Measurements from ENCODE around the gene CREBBP. TPM values are rescaled to one million over a fixed set of nuclear protein-coding genes. Genes with fewer than 3 reads are reported as not detected.

CREBBP gene
- total RNA-seq, 1 experiment from 2014 or later = 79.1 TPM

GRCh38 chr16:3882531-3882930 lies 2.0 kb upstream of the CREBBP start:
- no peak overlapping the region for H2BK20ac ChIP-seq (ENCODE audit: low read depth, low read length, poor library complexity, severe bottlenecking)

More at GRCh38 chr16:3882531-3882930, 2.0 kb upstream of the CREBBP start:
- no peak for DNase-seq
- no CpG with 5 or more reads among the region's 3 CpGs for WGBS (ENCODE audit: extremely low coverage, insufficient read length, low lambda C conversion rate)
- Histone ChIP-seq H3K18ac (ENCODE audit: insufficient read length, low read depth, low read length) (no peak overlapping the region), H4K5ac (ENCODE audit: insufficient read length, low read depth, low read length) (no peak overlapping the region), H3K23me2 (ENCODE audit: insufficient read length, low read depth, low read length, poor library complexity, severe bottlenecking) (peaks cover 8% of the 10 kb centered on the region), H2AFZ (ENCODE audit: low read length) (no peak overlapping the region), H3K9ac (ENCODE audit: extremely low read depth, insufficient read length, low read length) (no peak overlapping the region), H2BK120ac (ENCODE audit: low read depth, low read length, poor library complexity, severe bottlenecking) (no peak overlapping the region), H2BK15ac (ENCODE audit: low read depth, low read length) (no peak overlapping the region), H3K23ac (ENCODE audit: insufficient read length, low read depth, low read length) (no peak overlapping the region), H4K8ac (replicated peaks; ENCODE audit: insufficient read length, low read depth, low read length) (no peak overlapping the region), H3K56ac (ENCODE audit: insufficient read length, low read depth, low read length) (no peak overlapping the region), H3K27me3 (ENCODE audit: insufficient read depth, low read length) (no peaks in the 10 kb centered on the region), H3K4ac (ENCODE audit: low read depth, low read length) (no peak overlapping the region), H3K4me1 (ENCODE audit: insufficient read depth, low read length) (0 out of 2 replicates have a peak, but pooled peaks cover 4% of the 10 kb centered on the region), H3K4me2 (ENCODE audit: insufficient read depth, insufficient read length, low read length) (no peak overlapping the region), H3K27ac (ENCODE audit: insufficient read length, low read depth, low read length) (no peak overlapping the region), H3K14ac (ENCODE audit: insufficient read depth, low read length) (no peak overlapping the region), H3K79me2 (ENCODE audit: insufficient read depth, low read length) (peaks cover 13% of the 10 kb centered on the region; the same call in 1 of the 2 replicates), H3K9me3 (ENCODE audit: control insufficient read depth, low read depth, low read length) (no peaks in the 10 kb centered on the region), H3K79me1 (ENCODE audit: insufficient read depth, low read depth, low read length, poor library complexity, severe bottlenecking) (no peaks in the 10 kb centered on the region), H4K91ac (ENCODE audit: insufficient read length, low read depth, low read length) (no peak overlapping the region), H3T11ph (ENCODE audit: low read length) (no peak overlapping the region), H2BK12ac (ENCODE audit: insufficient read length, low read depth, low read length) (no peak overlapping the region), H2AK5ac (ENCODE audit: insufficient read length, low read length) (no peak overlapping the region), H2BK5ac (ENCODE audit: insufficient read length, low read length) (no peak overlapping the region), H4K20me1 (ENCODE audit: control insufficient read depth, insufficient read depth, insufficient read length) (no peaks in the 10 kb centered on the region)
- H3K27me3 Mint-ChIP-seq (ENCODE audit: low read depth) = peaks cover 3% of the 10 kb centered on the region
- H3K36me3 Mint-ChIP-seq (ENCODE audit: insufficient read depth in 1 of 3, low read depth in 3 of 3) = peaks cover 4 to 18% (median 12%) of the 10 kb centered on the region in 3 experiments; a peak in 6 of 7 replicates
- H3K9me3 Mint-ChIP-seq = peaks cover 2 to 3% of the 10 kb centered on the region in 2 experiments; a peak in 3 of 5 replicates
- TF ChIP-seq CTCF (conservative IDR thresholded peaks at IDR 0.05) = no peak
- no peak overlapping the region; a peak in 1 of 7 replicates for H3K27ac Mint-ChIP-seq
- peaks cover 19 to 21% of the 10 kb centered on the region in 2 experiments for H3K4me1 Mint-ChIP-seq
- no peak overlapping the region; a peak in 1 of 5 replicates for H3K4me3 Mint-ChIP-seq

Measured in H9 (cell line).